ENCODE data around the gene ZDHHC6. TPM values are rescaled to one million over a fixed set of nuclear protein-coding genes. Genes with fewer than 3 reads are reported as not detected.

ZDHHC6 gene
- total RNA-seq, result 10 to 100 TPM; 26.5 to 39.2 (median 34.1) TPM

GRCh38 chr10:112446855-112447619 lies at the start of gene ZDHHC6, which contains the start of gene VTI1A:
TSS of gene ZDHHC6 (minus strand) at chr10:112446914. CDS start at chr10:112445436, 1,478 bp downstream.
TSS of gene VTI1A (plus strand) at chr10:112447215. CDS start at chr10:112447374, 159 bp downstream.
- Histone ChIP-seq H3K4me1 (peaks cover 12 to 17% of the 10 kb centered on the region in 2 donors), H3K27ac (peak within 1 kb of the TSS; percentile 73 to 86 (median 85)), H3K9me3 (no peaks in the 10 kb centered on the region), H3K4me3 (replicated peaks in 1 of 3) (peak within 1 kb of the TSS; percentile 78 to 96 (median 86)), H3K36me3 (peaks cover 0 to 10% of the 10 kb centered on the region in 2 donors), H3K27me3 (no peaks in the 10 kb centered on the region)
- DNase-seq, result peak; percentile 80 to 85
- 1% methylated on average over 34 to 42 of the region's 59 CpGs for WGBS, 2 donors
- intact Hi-C loops (cut with DNase I), result no loop called here
- TF ChIP-seq CTCF (IDR thresholded peaks at IDR 0.05), result peak in 1 of 6 experiments; percentile 10
- peak in 1 of 2 donors; percentile 51 for TF ChIP-seq POLR2A (IDR thresholded peaks at IDR 0.05)

- 97 to 99% methylated on average over 6 of the region's 6 CpGs for WGBS, 2 donors
- intact Hi-C loops (cut with DNase I), result no loop called here
- Histone ChIP-seq H3K27ac (no peak overlapping the region), H3K27me3 (no peaks in the 10 kb centered on the region), H3K9me3 (no peaks in the 10 kb centered on the region), H3K36me3 (no peaks in the 10 kb centered on the region), H3K4me3 (replicated peaks in 1 of 3) (no peak overlapping the region), H3K4me1 (peaks cover 4 to 10% of the 10 kb centered on the region in 2 donors)
- TF ChIP-seq CTCF (IDR thresholded peaks at IDR 0.05), result no peak
- no peak for TF ChIP-seq POLR2A (IDR thresholded peaks at IDR 0.05)
- DNase-seq, result no peak
Observed at GRCh38 chr10:112492736-112493135, 46.0 kb upstream of the ZDHHC6 start.

- TF ChIP-seq CTCF (IDR thresholded peaks at IDR 0.05) (no peak), POLR2A (IDR thresholded peaks at IDR 0.05) (no peak)
- DNase-seq, result no peak
- H3K27me3 ChIP-seq, result no peaks in the 10 kb centered on the region
- no peak overlapping the region for H3K4me3 ChIP-seq (replicated peaks in 1 of 3)
- intact Hi-C loops (cut with DNase I), result no loop called here
- no peak overlapping the region for H3K27ac ChIP-seq
- peaks cover 4 to 10% of the 10 kb centered on the region in 2 donors for H3K4me1 ChIP-seq
- no peaks in the 10 kb centered on the region for H3K36me3 ChIP-seq
- H3K9me3 ChIP-seq, result no peaks in the 10 kb centered on the region
Observed at GRCh38 chr10:112491144-112491543, 44.4 kb upstream of the ZDHHC6 start.

- Histone ChIP-seq H3K36me3 (no peaks in the 10 kb centered on the region), H3K27ac (no peak overlapping the region), H3K4me1 (peaks cover 4 to 10% of the 10 kb centered on the region in 2 donors), H3K9me3 (no peaks in the 10 kb centered on the region), H3K27me3 (no peaks in the 10 kb centered on the region), H3K4me3 (replicated peaks in 1 of 3) (no peak overlapping the region)
- WGBS, 2 donors, result 36 to 40% methylated on average over 2 of the region's 2 CpGs
- DNase-seq, result peak in 1 of 2 donors; percentile 6
- TF ChIP-seq POLR2A (IDR thresholded peaks at IDR 0.05), result no peak
- no peak for TF ChIP-seq CTCF (IDR thresholded peaks at IDR 0.05)
- intact Hi-C loops (cut with DNase I), result no loop called here
Observed at GRCh38 chr10:112490545-112490944, 43.8 kb upstream of the ZDHHC6 start.

GRCh38 chr10:112487964-112488363 lies 41.2 kb upstream of the ZDHHC6 start:
- intact Hi-C loops (cut with DNase I), result no loop called here

More at GRCh38 chr10:112487964-112488363, 41.2 kb upstream of the ZDHHC6 start:
- Histone ChIP-seq H3K4me1 (peaks cover 4 to 10% of the 10 kb centered on the region in 2 donors), H3K36me3 (no peaks in the 10 kb centered on the region), H3K27ac (no peak overlapping the region), H3K9me3 (no peaks in the 10 kb centered on the region), H3K27me3 (no peaks in the 10 kb centered on the region), H3K4me3 (replicated peaks in 1 of 3) (no peak overlapping the region)
- TF ChIP-seq POLR2A (IDR thresholded peaks at IDR 0.05), result no peak
- no peak for TF ChIP-seq CTCF (IDR thresholded peaks at IDR 0.05)
- DNase-seq, result no peak
